NCI-H1092 treated with DMSO at 0.1 percent for 48 hours (cell line): ENCODE data around the gene SMIM26.
"Not testable (repeated sequence)": the region's sequence is repeated elsewhere in the genome, so short reads cannot be mapped to it uniquely, and the experiment has no call there.

ENCODE experiments used
- DNase-seq: peaks from one replicate; lab custom pipeline; 2025; lab: John Stamatoyannopoulos, UW

SMIM26 gene

GRCh38 chr20:18566892-18567738, at the start of gene SMIM26:
Gene SMIM26 (plus strand): TSS chr20:18567432. CDS start chr20:18567479, 47 bp downstream.
- DNase-seq, result peak; percentile 85

- DNase-seq, result not testable (repeated sequence)
Measured at GRCh38 chr20:18522066-18522465, 45.2 kb upstream of the SMIM26 start.

GRCh38 chr20:18523066-18523465, 44.2 kb upstream of the SMIM26 start:
- no peak for DNase-seq

GRCh38 chr20:18524646-18525045, 42.6 kb upstream of the SMIM26 start:
- DNase-seq, result no peak

GRCh38 chr20:18526761-18527160, 40.5 kb upstream of the SMIM26 start:
- DNase-seq, result not testable (repeated sequence)

GRCh38 chr20:18527339-18527738, 39.9 kb upstream of the SMIM26 start:
- no peak for DNase-seq

GRCh38 chr20:18527836-18528235, 39.4 kb upstream of the SMIM26 start:
- no peak for DNase-seq

- no peak for DNase-seq
Measured at GRCh38 chr20:18529041-18529440, 38.2 kb upstream of the SMIM26 start.

- no peak for DNase-seq
Measured at GRCh38 chr20:18532626-18533025, 34.6 kb upstream of the SMIM26 start.

- no peak for DNase-seq
Measured at GRCh38 chr20:18533491-18533890, 33.7 kb upstream of the SMIM26 start.

GRCh38 chr20:18533978-18534644, 33.1 kb upstream of the SMIM26 start:
- no peak for DNase-seq

GRCh38 chr20:18537651-18538050, 29.6 kb upstream of the SMIM26 start:
- no peak for DNase-seq

GRCh38 chr20:18541741-18542140, 25.5 kb upstream of the SMIM26 start:
- DNase-seq, result no peak

- DNase-seq, result no peak
Measured at GRCh38 chr20:18543216-18543615, 24.0 kb upstream of the SMIM26 start.

- peak; percentile 98 for DNase-seq
Measured at GRCh38 chr20:18543932-18544331, 23.3 kb upstream of the SMIM26 start.

- DNase-seq, result peak; percentile 8
Measured at GRCh38 chr20:18545566-18545965, 21.7 kb upstream of the SMIM26 start.

GRCh38 chr20:18548465-18548864, 18.8 kb upstream of the SMIM26 start:
- no peak for DNase-seq

GRCh38 chr20:18553746-18554145, 13.5 kb upstream of the SMIM26 start:
- no peak for DNase-seq

- no peak for DNase-seq
Measured at GRCh38 chr20:18567739-18568091, 483 bp downstream of the SMIM26 start.

- DNase-seq, result no peak
Measured at GRCh38 chr20:18571009-18571408, 3.8 kb downstream of the SMIM26 start.

GRCh38 chr20:18571578-18571977, 4.3 kb downstream of the SMIM26 start:
- DNase-seq, result no peak

GRCh38 chr20:18577942-18578341, 10.7 kb downstream of the SMIM26 start:
- DNase-seq, result no peak

GRCh38 chr20:18578581-18578980, 11.3 kb downstream of the SMIM26 start:
- no peak for DNase-seq
